HepG2 (cell line): ENCODE measurements around the gene MIA2. TPM values are rescaled to one million over a fixed set of nuclear protein-coding genes. Genes with fewer than 3 reads are reported as not detected.
A peak's percentile ranks its signal among the peaks of the same experiment; 100 is the strongest.

ENCODE experiments used
- ATAC-seq: fragments of 200-7000 bp; cut with Tn5 transposase; 3 replicates; pipeline ENCODE4 v1.9.1; 2020; ENCODE audit warnings: mild to moderate bottlenecking, moderate library complexity
- BruUV-seq: library from RNA; stranded (reverse); fragments of 400-500 nt; replicated peaks from 2 replicates; lab custom pipeline; 2021; lab: Mats Ljungman, UMichigan
- CTCF ChIA-PET: fragments of 300-600 bp; formaldehyde crosslinking; extraction: SDS; loops from one replicate; lab custom pipeline; 2021; ENCODE audit warnings: low total read pairs, inconsistent platforms, low intra/inter-chr PET ratio; lab: Yijun Ruan, JAX
- POLR2A ChIA-PET: fragments of 350-600 bp; sonication (Branson Sonifier 250); formaldehyde crosslinking; loops from one replicate; lab custom pipeline; 2020; ENCODE audit warnings: antibody characterized with exemption, inconsistent platforms; lab: Yijun Ruan, JAX
- DNase-seq: peaks from one replicate; pipeline ENCODE4 v3.0.0-alpha.2; 2015; ENCODE audit warnings: low spot score
- FAIRE-seq: peaks from 3 replicates; lab custom pipeline; 2011; peaks lifted over from hg19 to GRCh38; lab: Jason Lieb, UNC
- H2AFZ ChIP-seq: one replicate; pipeline ENCODE4 v1.6.1; 2011; ENCODE audit warnings: low read length, inconsistent platforms
- H3K27ac ChIP-seq: fragments of 300-600 bp; 3 replicates; pipeline ENCODE4 v1.8.0; 2011; ENCODE audit warnings: mixed run types, mild to moderate bottlenecking, mixed read lengths, low read length, inconsistent platforms; ENCODE audit not compliant: insufficient read depth; ENCODE audit errors: extremely low read length
- H3K27me3 ChIP-seq, 2 experiments: fragments of 200-600 bp in 1 of 2; 2 replicates in 1 of 2; 3 replicates in 1 of 2; pipeline versions ENCODE4 v1.6.0 to v1.8.0; 2011; ENCODE audit warnings: low read length in 2 of 2, mild to moderate bottlenecking in 2 of 2, moderate library complexity in 2 of 2, inconsistent platforms in 1 of 2; ENCODE audit not compliant: insufficient read depth in 2 of 2, control insufficient read depth in 1 of 2
- H3K36me3 ChIP-seq, 2 experiments: fragments of 200-600 bp in 1 of 2; replicated peaks in 1 of 2; 2 replicates in 1 of 2; 3 replicates in 1 of 2; pipeline versions ENCODE4 v1.5.1 to v1.8.0; 2011; ENCODE audit warnings: low read length in 2 of 2, inconsistent platforms in 1 of 2; ENCODE audit not compliant: insufficient read depth in 2 of 2, control insufficient read depth in 1 of 2
- H3K4me1 ChIP-seq: 2 replicates; pipeline ENCODE4 v1.5.1; 2012; ENCODE audit warnings: low read length, inconsistent platforms; ENCODE audit not compliant: insufficient read depth
- H3K4me2 ChIP-seq: 2 replicates; pipeline ENCODE4 v1.6.0; 2011; ENCODE audit warnings: low read depth, low read length, inconsistent platforms
- H3K4me3 ChIP-seq, 3 experiments: fragments of 200-600 bp in 1 of 3; sonication (generic), shearing (Covaris generic) in 1 of 3; replicated peaks in 1 of 3; 2 replicates each; pipeline ENCODE4 v1.5.1; 2011 to 2016; ENCODE audit warnings: low read length in 3 of 3, inconsistent platforms in 2 of 3, low read depth in 2 of 3, mild to moderate bottlenecking in 2 of 3, control low read depth in 1 of 3, mixed read lengths in 1 of 3; ENCODE audit not compliant: insufficient read depth in 1 of 3
- H3K79me2 ChIP-seq: one replicate; pipeline ENCODE4 v1.6.1; 2011; ENCODE audit warnings: low read length, inconsistent platforms; ENCODE audit not compliant: insufficient read depth
- H3K9ac ChIP-seq: 2 replicates; pipeline ENCODE4 v1.6.0; 2011; ENCODE audit warnings: mild to moderate bottlenecking, low read depth, low read length, inconsistent platforms; ENCODE audit not compliant: insufficient read depth
- H3K9me3 ChIP-seq: 2 replicates; pipeline ENCODE4 v1.5.1; 2012; ENCODE audit warnings: mild to moderate bottlenecking, low read length
- H4K20me1 ChIP-seq: 2 replicates; pipeline ENCODE4 v1.6.0; 2011; ENCODE audit warnings: inconsistent platforms, mild to moderate bottlenecking, low read length, moderate library complexity; ENCODE audit not compliant: insufficient read depth
- EP300 ChIP-seq, 3 experiments: sonication (generic) in 1 of 3; formaldehyde crosslinking in 1 of 3; IDR thresholded peaks; 2 replicates each; pipeline versions ENCODE4 v1.5.1 to v1.6.1; 2011 to 2020; ENCODE audit warnings: low read depth in 2 of 3, low read length in 2 of 3, borderline replicate concordance in 1 of 3, improper control_type of control experiment in 1 of 3, mild to moderate bottlenecking in 1 of 3, missing genetic modification reagents in 1 of 3, moderate library complexity in 1 of 3
- HDAC6 ChIP-seq: fragments of 200-600 bp; sonication (generic); IDR thresholded peaks from 2 replicates; pipeline ENCODE4 v1.7.0; 2017; ENCODE audit warnings: mild to moderate bottlenecking, antibody characterized with exemption, low read length, low read depth
- HIVEP1 ChIP-seq: sonication (generic); formaldehyde crosslinking; IDR thresholded peaks from 2 replicates; pipeline ENCODE4 v1.4.0; 2020; ENCODE audit warnings: mild to moderate bottlenecking, missing genetic modification reagents
- PBX3 ChIP-seq: sonication (generic); formaldehyde crosslinking; IDR thresholded peaks from 2 replicates; pipeline ENCODE4 v1.8.1; 2023; ENCODE audit warnings: missing genetic modification reagents, inconsistent platforms, borderline replicate concordance
- PRDM10 ChIP-seq: sonication (generic); formaldehyde crosslinking; IDR thresholded peaks from 2 replicates; pipeline ENCODE4 v1.4.0; 2020; ENCODE audit warnings: low read depth, missing genetic modification reagents
- ZBTB20 ChIP-seq: sonication (generic); formaldehyde crosslinking; IDR thresholded peaks from 2 replicates; pipeline ENCODE4 v1.8.1; 2023; ENCODE audit warnings: missing genetic modification reagents, low read depth, mild to moderate bottlenecking, borderline replicate concordance
- ZFP36L1 ChIP-seq: sonication (generic); formaldehyde crosslinking; IDR thresholded peaks from 2 replicates; pipeline ENCODE4 v1.8.0; 2022; ENCODE audit warnings: mild to moderate bottlenecking, missing genetic modification reagents, moderate library complexity
- ZNF343 ChIP-seq: sonication (generic); formaldehyde crosslinking; IDR thresholded peaks from 2 replicates; pipeline ENCODE4 v1.4.0; 2020; ENCODE audit warnings: mild to moderate bottlenecking, missing genetic modification reagents
- ZNF646 ChIP-seq: sonication (generic); formaldehyde crosslinking; IDR thresholded peaks from 2 replicates; pipeline ENCODE4 v1.9.0; 2021; ENCODE audit warnings: mild to moderate bottlenecking, missing genetic modification reagents
- ZNF777 ChIP-seq: sonication (generic); formaldehyde crosslinking; IDR thresholded peaks from 2 replicates; pipeline ENCODE4 v1.4.0; 2020; ENCODE audit warnings: missing genetic modification reagents
- ZNF879 ChIP-seq: sonication (generic); formaldehyde crosslinking; IDR thresholded peaks from 2 replicates; pipeline ENCODE4 v1.8.1; 2023; ENCODE audit warnings: missing genetic modification reagents
- in situ Hi-C: cut with HindIII; loops from 2 replicates; pipeline ENCODE4 v1.10.0; 2017; ENCODE audit warnings: low pct_unique_long_range_greater_than_20kb; ENCODE audit not compliant: extremely low pct_ligation_motif_present
- intact Hi-C: fragments of 100-400 bp; cut with micrococcal nuclease; formaldehyde crosslinking; loops from one replicate; pipeline ENCODE4 v1.10.0; 2022; ENCODE audit not compliant: unreplicated experiment
- polyA plus RNA-seq, 8 experiments: library from polyadenylated mRNA; depleted of rRNA in 3 of 8; stranded (reverse) in 7 of 8; unstranded in 1 of 8; fragments of >200 nt; fragmentation: Illumina TruSeq in 4 of 8; extraction: Trizol in 4 of 8; gene quantifications; 2 replicates each; pipeline versions ENCODE4 v1.2.1 to v1.2.3, GENCODE V29; 2011 to 2016; ENCODE audit warnings: low read depth in 4 of 8, missing spikeins in 1 of 8, mixed read lengths in 1 of 8; ENCODE audit not compliant: insufficient read depth in 1 of 8
- total RNA-seq, 5 experiments: library from RNA; depleted of rRNA; stranded (reverse); fragments of >200 nt; fragmentation: Illumina TruSeq; extraction: Trizol; gene quantifications; 2 replicates each; pipeline ENCODE4 v1.2.3, GENCODE V29; 2016; ENCODE audit warnings: low read depth in 1 of 5

Gene MIA2
- total and polyA plus RNA-seq, 2 of the 13 experiments (the other 11 are each of a cell fraction or from before 2014, with no cell fraction given), result 134 to 158 TPM

GRCh38 chr14:39251547-39251946 is 17.8 kb downstream of the MIA2 start:
- ATAC-seq, result peak; percentile 73
- H4K20me1 ChIP-seq, result no peaks in the 10 kb centered on the region
- H3K9me3 ChIP-seq, result peaks cover 5% of the 10 kb centered on the region; the same call in 1 of the 2 replicates
- no peak for FAIRE-seq
- peak; percentile 57 for DNase-seq
- CTCF ChIA-PET, result no interaction called here
- no peak overlapping the region for H3K4me3 ChIP-seq
- in situ Hi-C loops (no loop called here), intact Hi-C loops (no loop called here)
- no peak overlapping the region for H3K4me2 ChIP-seq
- H2AFZ ChIP-seq, result no peak overlapping the region
- no peaks in the 10 kb centered on the region for H3K27me3 ChIP-seq
- H3K79me2 ChIP-seq, result no peaks in the 10 kb centered on the region
- H3K36me3 ChIP-seq, result peaks cover 11 to 14% of the 10 kb centered on the region in 2 experiments; a peak in 3 of 5 replicates
- peaks cover 5% of the 10 kb centered on the region; the same call in 1 of the 2 replicates for H3K4me1 ChIP-seq
- BruUV-seq, result no TSS peak
- H3K9ac ChIP-seq, result no peak overlapping the region
- POLR2A ChIA-PET, result interaction anchor here (0.8 to 1.6 kb wide), 2 partner anchors 15 to 81 kb away, joined by 3 to 11 read pairs; partner anchors contain the start of gene TRAPPC6B
- no peak overlapping the region for H3K27ac ChIP-seq
- TF ChIP-seq ZNF343 (CRISPR knock-in tag) (no peak), HIVEP1 (CRISPR knock-in tag) (no peak), ZNF777 (no peak), PRDM10 (no peak), ZNF646 (CRISPR knock-in tag) (no peak), HDAC6 (no peak), EP300 (IDR thresholded peaks at IDR 0.05; ENCODE audit: low read depth in 2 of 2, low read length in 2 of 2) (0 out of 4 replicates have a peak, but pooled peaks of 1 of the 2 experiments have one; percentile 29), EP300 (CRISPR knock-in tag; IDR thresholded peaks at IDR 0.05; ENCODE audit: borderline replicate concordance) (no peak), PBX3 (no peak), ZBTB20 (CRISPR knock-in tag) (no peak), ZFP36L1 (no peak), ZNF879 (CRISPR knock-in tag) (no peak)
